ENCODE measurements around the gene ZFAND6. TPM values are rescaled to one million over a fixed set of nuclear protein-coding genes. Genes with fewer than 3 reads are reported as not detected.

ZFAND6 gene
- total and polyA plus RNA-seq, 10 of the 15 experiments (the other 5 are each of a cell fraction or from before 2014, with no cell fraction given): 78.9 to 179 (median 135) TPM

DNA sequence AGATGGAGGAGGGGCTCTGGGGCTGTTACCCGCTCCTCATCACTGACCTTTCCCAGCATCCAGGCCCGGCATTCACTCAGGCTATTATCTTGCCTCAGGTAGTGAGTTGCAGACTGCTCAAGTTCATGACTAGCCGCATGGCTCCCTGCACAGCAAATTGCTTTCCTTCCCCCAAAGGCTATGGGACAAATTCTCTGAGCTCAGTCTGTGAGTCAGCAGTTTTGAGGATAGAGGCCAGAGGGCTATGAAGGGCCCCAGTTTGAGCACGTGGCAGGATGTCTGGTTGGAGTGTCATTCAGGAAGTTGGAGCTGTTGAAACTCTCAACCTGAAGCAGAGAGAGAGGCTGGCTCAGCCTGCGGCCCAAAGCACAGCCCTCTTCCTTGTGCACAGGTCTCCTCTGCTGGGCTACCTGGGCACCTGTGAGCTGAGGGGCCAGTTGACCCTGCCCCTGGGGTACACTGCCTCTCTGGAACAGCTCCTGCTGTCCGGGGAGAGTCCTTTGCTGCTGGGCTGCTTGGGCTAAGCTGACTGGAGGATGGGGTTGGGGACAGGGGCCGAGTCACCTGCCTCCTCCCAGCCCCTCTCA, 101.2 kb downstream of the ZFAND6 start (continued):
- TF ChIP-seq MYC (IDR thresholded peaks at IDR 0.05; ENCODE audit: insufficient read depth, insufficient read length, insufficient replicate concordance, low read length, severe bottlenecking) (peak; percentile 51), POLR2A (IDR thresholded peaks at IDR 0.05; ENCODE audit: low read depth, low read length) (peak; percentile 60), CHD1 (IDR thresholded peaks at IDR 0.05; ENCODE audit: low read depth, low read length) (no peak), CREB1 (IDR thresholded peaks at IDR 0.05; ENCODE audit: low read depth) (0 out of 2 replicates have a peak, but pooled peaks have one; percentile 32)

DNA sequence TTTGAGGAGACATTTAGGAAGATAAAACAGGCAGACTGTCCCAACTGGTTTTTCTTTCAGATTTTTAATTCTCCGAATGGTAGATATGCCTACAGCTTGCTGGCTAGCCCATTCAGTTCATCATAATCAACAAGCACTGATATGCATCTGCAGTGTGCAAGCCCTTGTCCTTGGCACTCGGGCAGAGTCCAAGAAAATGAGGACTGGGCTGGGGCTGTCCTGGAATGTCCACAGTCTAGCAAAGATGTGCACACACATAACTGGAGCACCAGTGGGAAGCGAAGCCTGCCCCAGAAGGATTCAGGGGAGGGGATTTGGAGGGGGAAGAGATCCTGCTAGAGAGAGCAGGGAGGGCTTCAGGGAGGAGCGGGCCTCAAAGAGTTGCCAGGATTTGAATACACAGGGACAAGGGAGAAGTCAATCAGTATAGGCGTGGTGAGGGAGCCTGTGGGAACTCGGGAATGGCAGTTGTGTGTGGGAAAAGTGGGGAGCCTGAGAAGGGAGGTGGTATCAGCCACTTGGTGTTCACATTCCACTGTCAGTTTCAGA, 102.1 kb downstream of the ZFAND6 start:
- in situ Hi-C loops (cut with MboI): no loop called here
- Histone ChIP-seq H3K36me3 (ENCODE audit: control insufficient read depth in 2 of 2, insufficient read depth in 2 of 2, low read length in 1 of 2) (peaks cover 4 to 12% of the 10 kb centered on the region in 2 experiments), H4K20me1 (ENCODE audit: control insufficient read depth, insufficient read depth) (no peaks in the 10 kb centered on the region), H3K79me2 (ENCODE audit: control insufficient read depth, insufficient read depth, low read length) (no peaks in the 10 kb centered on the region), H3K9me3 (replicated peaks; ENCODE audit: control insufficient read depth, insufficient read depth, low read length) (no peaks in the 10 kb centered on the region), H2AFZ (ENCODE audit: control insufficient read depth, low read depth, low read length) (no peak overlapping the region), H3K27me3 (replicated peaks in 1 of 2; ENCODE audit: control insufficient read depth in 2 of 2, insufficient read depth in 2 of 2, low read length in 1 of 2) (no peaks in the 10 kb centered on the region), H3K27ac (ENCODE audit: control insufficient read depth, insufficient read depth) (no peak overlapping the region), H3K4me2 (ENCODE audit: control insufficient read depth, insufficient read depth) (no peak overlapping the region), H3K4me1 (ENCODE audit: control insufficient read depth, insufficient read depth, low read length) (peaks cover 19% of the 10 kb centered on the region), H3K4me3 (no peak overlapping the region), H3K9ac (ENCODE audit: control insufficient read depth, insufficient read depth, low read length) (no peak overlapping the region)
- ChIA-PET SMC1A (ENCODE audit: uncharacterized antibody, unreplicated experiment) (interaction anchor here (0.6 to 1.7 kb wide), 2 partner anchors 11 to 17 kb away, joined by 3 to 4 read pairs; no protein-coding TSS in a partner anchor), CTCF (interaction anchor here (0.7 to 2.6 kb wide), 4 partner anchors 10 to 308 kb away, joined by 3 to 8 read pairs (median 6); no protein-coding TSS in a partner anchor), RAD21 (ENCODE audit: unreplicated experiment) (interaction anchor here (1.3 kb wide), 1 partner anchor 308 kb away, joined by 3 read pairs; no protein-coding TSS in a partner anchor), POLR2A (no interaction called here)
- DNase-seq (ENCODE audit: low read depth, low spot score) (no peak), ATAC-seq (no peak), FAIRE-seq (no peak)
- 96% methylated on average over 6 of the region's 6 CpGs for WGBS (ENCODE audit: insufficient coverage, insufficient replicate concordance, low lambda C conversion rate, missing lambda C conversion rate)
- TF ChIP-seq LARP7 (IDR thresholded peaks at IDR 0.05) (no peak), WRNIP1 (IDR thresholded peaks at IDR 0.05; ENCODE audit: borderline replicate concordance, low read depth, low read length) (no peak), JUNB (IDR thresholded peaks at IDR 0.05) (no peak), NFIC (IDR thresholded peaks at IDR 0.05; ENCODE audit: low read depth, low read length) (no peak), KAT2A (conservative IDR thresholded peaks at IDR 0.05; ENCODE audit: control insufficient read depth, low read depth, low read length) (no peak), RUNX3 (IDR thresholded peaks at IDR 0.05; ENCODE audit: low read length) (no peak), NR2F1 (conservative IDR thresholded peaks at IDR 0.05) (no peak), POU2F2 (IDR thresholded peaks at IDR 0.05; ENCODE audit: borderline replicate concordance, low read depth, low read length) (no peak), POLR2AphosphoS2 (IDR thresholded peaks at IDR 0.05; ENCODE audit: low read depth, low read length) (no peak)
- TF ChIP-seq, protein P1, sequence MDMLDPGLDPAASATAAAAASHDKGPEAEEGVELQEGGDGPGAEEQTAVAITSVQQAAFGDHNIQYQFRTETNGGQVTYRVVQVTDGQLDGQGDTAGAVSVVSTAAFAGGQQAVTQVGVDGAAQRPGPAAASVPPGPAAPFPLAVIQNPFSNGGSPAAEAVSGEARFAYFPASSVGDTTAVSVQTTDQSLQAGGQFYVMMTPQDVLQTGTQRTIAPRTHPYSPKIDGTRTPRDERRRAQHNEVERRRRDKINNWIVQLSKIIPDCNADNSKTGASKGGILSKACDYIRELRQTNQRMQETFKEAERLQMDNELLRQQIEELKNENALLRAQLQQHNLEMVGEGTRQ (IDR thresholded peaks at IDR 0.05; ENCODE audit: borderline replicate concordance, low read depth, low read length): no peak
- TF ChIP-seq, protein P2, sequence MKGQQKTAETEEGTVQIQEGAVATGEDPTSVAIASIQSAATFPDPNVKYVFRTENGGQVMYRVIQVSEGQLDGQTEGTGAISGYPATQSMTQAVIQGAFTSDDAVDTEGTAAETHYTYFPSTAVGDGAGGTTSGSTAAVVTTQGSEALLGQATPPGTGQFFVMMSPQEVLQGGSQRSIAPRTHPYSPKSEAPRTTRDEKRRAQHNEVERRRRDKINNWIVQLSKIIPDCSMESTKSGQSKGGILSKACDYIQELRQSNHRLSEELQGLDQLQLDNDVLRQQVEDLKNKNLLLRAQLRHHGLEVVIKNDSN (IDR thresholded peaks at IDR 0.05; ENCODE audit: borderline replicate concordance, extremely low read length, insufficient read depth, low read depth, low read length): no peak
- BruUV-seq (replicated peaks): no TSS peak
- intact Hi-C loops (cut with micrococcal nuclease; ENCODE audit: unreplicated experiment): no loop called here

Data from GM12878 (cell line).